A549 treated with CORT108297 at 1 μM for 4 hours (cell line): ENCODE data around the gene PAN2. TPM values are rescaled to one million over a fixed set of nuclear protein-coding genes. Genes with fewer than 3 reads are reported as not detected.

ENCODE experiments used
- total RNA-seq: library from RNA; stranded (reverse); fragments of 200-300 nt; extraction: Qiagen RNA extraction; gene quantifications from 5 replicates; pipeline ENCODE4 v1.2.3, GENCODE V29; 2022

The PAN2 gene, protein sequence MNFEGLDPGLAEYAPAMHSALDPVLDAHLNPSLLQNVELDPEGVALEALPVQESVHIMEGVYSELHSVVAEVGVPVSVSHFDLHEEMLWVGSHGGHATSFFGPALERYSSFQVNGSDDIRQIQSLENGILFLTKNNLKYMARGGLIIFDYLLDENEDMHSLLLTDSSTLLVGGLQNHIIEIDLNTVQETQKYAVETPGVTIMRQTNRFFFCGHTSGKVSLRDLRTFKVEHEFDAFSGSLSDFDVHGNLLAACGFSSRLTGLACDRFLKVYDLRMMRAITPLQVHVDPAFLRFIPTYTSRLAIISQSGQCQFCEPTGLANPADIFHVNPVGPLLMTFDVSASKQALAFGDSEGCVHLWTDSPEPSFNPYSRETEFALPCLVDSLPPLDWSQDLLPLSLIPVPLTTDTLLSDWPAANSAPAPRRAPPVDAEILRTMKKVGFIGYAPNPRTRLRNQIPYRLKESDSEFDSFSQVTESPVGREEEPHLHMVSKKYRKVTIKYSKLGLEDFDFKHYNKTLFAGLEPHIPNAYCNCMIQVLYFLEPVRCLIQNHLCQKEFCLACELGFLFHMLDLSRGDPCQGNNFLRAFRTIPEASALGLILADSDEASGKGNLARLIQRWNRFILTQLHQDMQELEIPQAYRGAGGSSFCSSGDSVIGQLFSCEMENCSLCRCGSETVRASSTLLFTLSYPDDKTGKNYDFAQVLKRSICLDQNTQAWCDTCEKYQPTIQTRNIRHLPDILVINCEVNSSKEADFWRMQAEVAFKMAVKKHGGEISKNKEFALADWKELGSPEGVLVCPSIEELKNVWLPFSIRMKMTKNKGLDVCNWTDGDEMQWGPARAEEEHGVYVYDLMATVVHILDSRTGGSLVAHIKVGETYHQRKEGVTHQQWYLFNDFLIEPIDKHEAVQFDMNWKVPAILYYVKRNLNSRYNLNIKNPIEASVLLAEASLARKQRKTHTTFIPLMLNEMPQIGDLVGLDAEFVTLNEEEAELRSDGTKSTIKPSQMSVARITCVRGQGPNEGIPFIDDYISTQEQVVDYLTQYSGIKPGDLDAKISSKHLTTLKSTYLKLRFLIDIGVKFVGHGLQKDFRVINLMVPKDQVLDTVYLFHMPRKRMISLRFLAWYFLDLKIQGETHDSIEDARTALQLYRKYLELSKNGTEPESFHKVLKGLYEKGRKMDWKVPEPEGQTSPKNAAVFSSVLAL
- total RNA-seq = 16.2 to 19.1 TPM (median 17.9 TPM) in 5 replicates

DNA sequence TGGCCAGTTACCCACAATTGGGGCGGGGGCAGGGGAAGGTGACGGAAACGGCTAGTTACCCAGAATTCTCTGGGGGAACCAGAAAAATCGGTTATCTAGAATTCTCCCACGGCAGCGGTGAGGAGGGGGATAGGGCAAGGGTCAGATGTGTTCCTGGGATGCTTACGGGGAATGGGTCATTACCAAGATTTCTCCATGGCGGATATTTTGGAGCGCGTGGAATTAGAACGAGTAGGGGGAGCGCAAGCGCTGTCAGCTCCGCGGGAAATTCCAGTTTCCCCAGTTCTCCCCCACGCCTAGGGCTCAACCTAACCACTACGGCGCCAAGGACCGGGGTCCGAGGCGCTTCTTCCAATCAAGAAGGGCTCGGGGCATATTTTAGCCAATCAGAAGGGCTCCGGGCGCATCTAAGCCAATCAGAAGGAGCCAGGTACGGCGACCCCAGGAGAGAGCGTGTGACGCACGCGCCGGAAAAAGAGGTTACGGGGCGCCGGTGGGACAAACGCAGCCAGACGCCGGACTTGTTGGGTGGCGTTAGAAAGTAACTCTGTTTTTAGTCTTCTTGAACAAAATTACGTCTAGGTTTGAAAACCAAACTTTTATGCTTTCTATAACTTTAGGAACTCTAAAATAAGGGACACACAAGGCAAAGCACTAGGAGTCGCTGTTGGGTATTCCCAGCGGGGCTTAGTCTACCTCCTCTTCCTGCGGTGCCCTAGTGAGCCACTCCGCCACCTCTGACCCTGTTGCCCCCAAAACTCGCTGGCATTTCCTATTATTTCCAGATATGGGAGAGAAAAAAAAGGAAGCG lies at the start of gene PAN2:
Gene PAN2 (minus strand): TSS at position 322 of the 811 bp plus-strand sequence. CDS start 906 bp downstream, outside the sequence.

DNA sequence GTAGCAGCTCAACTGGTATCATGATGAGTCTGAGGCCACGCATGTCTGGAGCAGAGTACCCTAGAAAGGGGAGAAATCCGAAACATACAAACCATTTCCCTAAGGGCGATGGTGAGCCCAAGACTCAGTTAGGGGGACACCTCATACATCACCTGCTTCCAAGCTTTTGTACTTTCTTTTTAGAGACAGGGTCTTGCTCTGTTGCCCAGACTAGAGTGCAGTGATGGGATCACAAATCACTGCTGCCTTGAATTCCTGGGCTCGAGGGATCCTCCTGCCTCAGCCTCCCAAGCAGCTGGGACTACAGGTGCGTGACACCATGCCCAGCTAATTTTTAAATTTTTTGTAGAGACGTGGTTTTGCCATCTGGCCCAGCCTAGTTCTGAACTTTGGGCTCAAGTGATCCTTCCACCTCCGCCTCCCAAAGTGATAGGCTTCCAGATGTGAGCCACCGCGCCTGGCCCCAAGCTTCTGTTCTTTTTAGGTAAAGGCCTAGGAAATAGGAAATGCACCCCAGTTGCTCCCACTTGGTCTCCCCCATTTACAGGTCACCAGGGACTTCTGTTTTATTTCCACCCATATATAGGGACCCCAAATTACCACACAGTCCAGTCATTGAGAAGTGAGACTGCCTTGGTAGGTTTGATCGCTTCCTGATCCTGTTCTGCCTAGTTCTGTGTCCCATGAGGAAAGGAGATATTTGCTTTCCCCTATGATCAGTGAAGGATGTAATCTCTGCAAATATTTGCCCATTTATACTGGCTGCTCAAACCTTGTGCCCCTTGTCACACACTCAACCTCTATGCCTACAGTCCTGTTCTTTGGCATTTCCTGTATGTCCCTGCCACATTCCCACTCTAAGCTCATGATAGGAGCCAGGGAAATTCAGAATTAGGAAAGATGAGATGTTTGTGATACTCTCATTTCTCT lies 28.6 kb upstream of the PAN2 start, which contains the start of gene APOF:
Gene APOF (minus strand): TSS at position 728 of the 930 bp plus-strand sequence. CDS start 112 bp downstream, at position 616.

DNA sequence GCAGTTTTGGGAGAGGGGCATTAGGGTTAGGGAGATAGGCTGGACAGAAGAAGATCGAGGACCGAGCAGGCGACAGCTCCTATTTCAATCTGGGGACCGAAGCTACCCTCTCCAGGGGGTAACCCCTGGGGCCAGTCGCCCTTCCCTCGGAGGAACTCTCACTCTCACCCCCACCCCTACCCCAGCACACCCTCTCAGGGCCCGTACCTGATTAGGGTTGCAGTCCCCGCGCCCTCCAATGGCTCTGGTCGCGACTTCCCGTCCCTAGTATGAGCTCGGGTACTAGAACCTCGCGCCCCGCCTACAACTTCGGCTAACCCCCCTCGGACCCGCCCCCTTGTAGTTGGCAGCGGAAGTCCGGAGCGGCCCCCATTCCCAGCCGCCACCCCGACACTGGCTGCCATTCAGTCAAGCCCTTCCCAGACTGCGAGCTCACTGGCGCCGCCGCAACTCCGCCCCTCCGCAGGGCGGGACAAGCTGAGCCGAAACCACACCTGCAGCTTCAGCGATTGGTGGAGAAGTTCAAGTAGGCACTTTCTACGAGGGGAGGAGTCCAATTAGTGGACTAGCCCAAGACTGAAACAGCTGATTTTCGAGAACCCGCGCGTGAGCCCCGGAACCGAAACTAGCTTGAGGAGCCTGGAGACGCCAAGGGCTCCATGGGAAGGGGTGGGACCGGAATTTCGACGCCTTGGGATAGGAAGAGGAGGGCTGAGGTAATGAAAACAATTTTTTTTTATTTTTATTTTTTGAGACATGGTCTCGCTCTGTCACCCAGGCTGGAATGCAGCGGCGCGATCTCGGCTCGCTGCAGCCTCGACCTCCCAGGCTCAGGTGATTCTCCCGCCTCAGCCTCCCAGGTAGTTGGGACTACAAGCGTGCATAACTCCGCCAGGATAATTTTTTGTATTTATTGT lies 26.3 kb upstream of the PAN2 start, which contains the start of gene STAT2:
Gene STAT2 (minus strand): TSS at position 257 of the 917 bp plus-strand sequence. CDS start 3,536 bp downstream, outside the sequence.

DNA sequence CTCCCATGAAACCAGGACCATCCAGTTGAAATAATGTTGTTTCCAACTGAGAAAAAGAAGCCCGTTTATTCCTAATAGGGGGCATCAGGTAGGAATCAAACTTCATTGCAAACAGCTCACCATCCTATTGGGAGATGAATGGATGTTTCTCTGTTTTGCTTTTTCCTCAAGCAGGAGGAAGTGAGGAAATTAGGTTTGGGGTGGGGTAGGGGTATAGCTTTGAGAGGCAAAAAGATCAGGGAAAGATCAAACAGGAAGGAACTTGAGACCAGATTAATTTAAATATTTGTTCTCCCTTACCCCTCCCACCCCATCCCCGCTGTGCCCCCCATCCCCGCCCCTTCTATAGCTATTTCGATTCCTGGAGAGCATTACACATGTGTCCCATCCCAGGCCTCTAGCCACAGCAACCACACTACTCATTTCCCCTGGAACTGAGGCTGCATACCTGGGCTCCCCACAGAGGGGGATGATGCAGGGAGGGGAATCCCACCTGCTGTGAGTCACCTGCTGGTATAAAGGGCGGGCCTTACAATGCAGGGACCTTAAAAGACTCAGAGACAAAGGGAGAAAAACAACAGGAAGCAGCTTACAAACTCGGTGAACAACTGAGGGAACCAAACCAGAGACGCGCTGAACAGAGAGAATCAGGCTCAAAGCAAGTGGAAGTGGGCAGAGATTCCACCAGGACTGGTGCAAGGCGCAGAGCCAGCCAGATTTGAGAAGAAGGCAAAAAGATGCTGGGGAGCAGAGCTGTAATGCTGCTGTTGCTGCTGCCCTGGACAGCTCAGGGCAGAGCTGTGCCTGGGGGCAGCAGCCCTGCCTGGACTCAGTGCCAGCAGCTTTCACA lies 4.7 kb upstream of the PAN2 start, which contains the start of gene IL23A:
Gene IL23A (plus strand): TSS at position 577 of the 850 bp plus-strand sequence. CDS start 161 bp downstream, at position 738.

DNA sequence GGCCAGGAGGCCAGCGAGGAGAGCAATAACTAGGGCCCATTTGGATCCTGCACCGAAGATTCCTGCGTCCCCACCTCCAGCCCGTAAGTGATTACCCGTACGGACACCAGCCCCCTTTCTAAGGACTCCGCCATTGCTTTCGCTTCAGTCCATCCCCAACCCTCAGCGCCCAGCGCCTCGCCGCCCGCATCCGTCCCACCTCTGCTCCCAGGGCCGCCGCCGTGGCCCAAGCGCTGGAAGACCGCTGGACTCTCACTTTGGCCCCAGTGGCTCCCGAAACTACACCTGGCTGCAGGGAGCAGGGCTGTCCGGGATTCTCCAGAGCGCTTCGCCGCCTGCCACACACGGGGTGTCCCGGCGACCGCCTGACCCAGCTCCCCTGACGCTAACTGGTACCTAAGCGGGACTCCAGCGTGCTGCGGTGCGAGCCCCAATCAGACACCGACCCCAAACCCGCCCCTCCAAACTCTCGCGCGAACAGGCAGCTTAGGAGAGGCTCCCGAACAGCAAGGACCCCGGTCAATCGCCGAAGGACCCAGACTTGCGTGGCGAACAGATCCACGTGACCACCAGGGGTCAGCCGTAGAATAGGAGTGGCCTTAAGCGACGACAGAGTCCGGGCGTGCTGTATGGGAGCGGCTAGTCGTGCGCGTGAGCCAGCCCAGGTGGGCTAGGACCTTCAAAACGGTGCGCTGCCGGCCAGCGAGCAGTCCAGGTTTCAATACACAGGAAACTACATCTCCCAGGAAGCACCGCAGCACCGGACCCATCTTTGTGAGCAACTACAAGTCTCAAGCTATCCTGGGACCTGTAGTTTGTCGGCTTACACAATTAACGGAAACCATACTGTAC lies 18.0 kb downstream of the PAN2 start, which contains the start of gene CNPY2:
Gene CNPY2 (minus strand): TSS at position 367 of the 852 bp plus-strand sequence. CDS start 771 bp downstream, outside the sequence.

DNA sequence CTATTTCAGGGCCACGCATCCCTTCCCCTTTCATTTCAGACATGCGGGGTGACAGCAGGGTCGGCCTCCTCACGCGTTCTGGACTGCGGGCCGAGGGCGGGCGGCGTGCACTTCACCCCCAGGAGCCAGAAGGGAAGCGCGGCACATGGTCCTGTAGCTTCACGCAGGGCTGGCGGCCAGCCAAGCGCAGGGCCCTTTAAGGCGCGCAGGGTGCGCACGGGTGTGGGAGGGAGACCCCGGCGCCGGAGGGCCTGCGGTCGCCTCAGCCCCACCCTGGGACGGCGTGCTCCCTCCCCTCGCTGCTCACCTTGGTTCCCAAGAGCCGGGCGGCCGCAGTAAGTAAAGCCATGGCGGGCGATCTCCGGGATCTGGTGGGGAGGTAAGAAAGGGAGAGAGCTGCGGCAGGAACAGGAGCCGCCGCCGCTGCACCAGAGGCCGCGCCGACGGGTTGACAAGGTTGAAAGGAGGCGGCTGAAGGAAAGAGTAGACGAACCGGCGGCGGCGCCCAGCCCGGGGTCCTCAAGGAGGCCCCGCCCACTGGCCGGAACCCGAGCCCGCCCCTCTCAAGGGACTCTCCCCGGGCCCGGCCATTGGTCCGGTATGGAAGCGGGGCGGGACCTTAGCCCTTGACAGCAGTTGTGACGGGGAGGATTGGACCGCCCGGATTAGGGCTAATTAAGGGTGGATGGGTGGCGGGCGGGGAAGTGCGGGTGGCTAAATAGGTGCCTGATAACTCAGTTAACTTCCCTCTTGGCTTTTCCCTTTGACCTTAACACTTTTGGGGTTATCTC lies 33.8 kb downstream of the PAN2 start, which contains the start of gene CS:
Gene CS (minus strand): TSS at position 478 of the 791 bp plus-strand sequence. CDS start 129 bp downstream, at position 349.

DNA sequence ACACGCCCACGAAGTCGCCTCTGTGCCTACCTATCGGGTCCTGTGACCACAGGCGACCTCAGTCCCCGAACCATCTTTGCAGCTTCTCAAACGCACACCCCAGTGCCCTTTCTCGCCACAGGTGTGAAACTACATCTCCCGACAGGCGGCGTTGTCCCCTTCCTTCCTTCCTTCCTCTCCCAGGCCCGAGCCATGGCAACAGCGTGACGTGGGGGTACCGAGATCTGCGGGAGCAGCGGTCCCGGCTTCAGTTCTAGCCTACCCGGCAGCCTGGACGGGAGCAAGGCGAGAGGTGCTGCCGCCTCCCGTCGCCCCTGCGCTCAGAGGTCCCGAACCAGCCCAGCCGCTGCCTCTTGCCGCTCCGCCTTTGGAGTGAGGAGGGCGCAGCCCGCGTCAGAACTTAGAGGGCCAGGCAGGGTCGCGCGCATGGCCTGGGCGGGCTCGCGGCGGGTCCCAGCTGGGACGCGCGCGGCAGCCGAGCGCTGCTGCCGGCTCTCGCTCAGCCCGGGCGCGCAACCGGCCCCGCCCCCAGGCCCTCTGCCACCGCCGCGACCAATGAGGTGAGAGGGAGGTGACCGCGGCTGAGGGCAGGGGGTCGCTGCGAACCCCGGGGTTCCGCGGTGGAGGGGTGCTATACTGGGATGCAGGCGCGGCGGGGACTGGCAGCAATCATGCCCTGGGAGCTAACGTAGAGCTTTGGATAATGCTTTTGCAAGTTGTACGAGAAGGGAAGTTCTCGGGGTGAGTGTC lies 66.9 kb downstream of the PAN2 start, which contains the start of gene COQ10A:
Gene COQ10A (plus strand): TSS at position 250 of the 750 bp plus-strand sequence. CDS start 177 bp downstream, at position 427.

Other genes with a start within 250 kb of the PAN2 start
- gene PA2G4, start 229.4 kb downstream of the PAN2 start, total RNA-seq = 281 to 362 TPM (median 303 TPM) in 5 replicates
- gene RPL41, start 217.4 kb downstream of the PAN2 start, total RNA-seq = 4,645 to 5,946 TPM (median 5,878 TPM) in 5 replicates
- gene ZC3H10, start 215.7 kb downstream of the PAN2 start, total RNA-seq = 2.2 to 3.5 TPM (median 3.0 TPM) in 5 replicates
- gene ESYT1, start 205.7 kb downstream of the PAN2 start, total RNA-seq = 61.9 to 73.2 TPM (median 68.2 TPM) in 5 replicates
- gene MYL6B, start 181.4 kb downstream of the PAN2 start, total RNA-seq = 70.7 to 88.4 TPM (median 84.6 TPM) in 5 replicates
- gene MYL6, start 175.6 kb downstream of the PAN2 start, total RNA-seq = 2,099 to 2,877 TPM (median 2,163 TPM) in 5 replicates
- 29.0 to 40.5 TPM (median 39.1 TPM) in 5 replicates for gene SMARCC2, start 144.5 kb downstream of the PAN2 start, total RNA-seq
- 19.2 to 26.8 TPM (median 25.5 TPM) in 5 replicates for gene RNF41, start 112.1 kb downstream of the PAN2 start, total RNA-seq
- gene NABP2, start 109.7 kb downstream of the PAN2 start, total RNA-seq = 55.2 to 63.7 TPM (median 60.3 TPM) in 5 replicates
- 0.09 TPM in 2 of 5 replicates, not detected in the others for gene SLC39A5, start 103.9 kb downstream of the PAN2 start, total RNA-seq
- gene ANKRD52, start 75.6 kb downstream of the PAN2 start, total RNA-seq = 36.1 to 51.0 TPM (median 50.0 TPM) in 5 replicates
- gene COQ10A, start 67.1 kb downstream of the PAN2 start, total RNA-seq = 16.9 to 19.6 TPM (median 18.6 TPM) in 5 replicates
- 143 to 171 TPM (median 150 TPM) in 5 replicates for gene CS, start 33.7 kb downstream of the PAN2 start, total RNA-seq
- 120 to 150 TPM (median 144 TPM) in 5 replicates for gene CNPY2, start 18.0 kb downstream of the PAN2 start, total RNA-seq
- gene IL23A, start 4.9 kb upstream of the PAN2 start, total RNA-seq = 0.35 to 1.0 TPM (median 0.57 TPM) in 5 replicates
- 11.8 to 15.2 TPM (median 12.7 TPM) in 5 replicates for gene STAT2, start 26.1 kb upstream of the PAN2 start, total RNA-seq
- gene APOF, start 28.9 kb upstream of the PAN2 start, total RNA-seq = not detected in 5 replicates
- 33.5 to 41.0 TPM (median 36.6 TPM) in 5 replicates for gene TIMELESS, start 115.4 kb upstream of the PAN2 start, total RNA-seq
- gene MIP, start 120.7 kb upstream of the PAN2 start, total RNA-seq = 0.12 TPM in 1 of 5 replicates, not detected in the others
- gene SPRYD4, start 134.6 kb upstream of the PAN2 start, total RNA-seq = 1.8 to 2.1 TPM (median 2.0 TPM) in 5 replicates
- gene GLS2, start 154.2 kb upstream of the PAN2 start, total RNA-seq = 0.06 to 0.22 TPM (median 0.12 TPM) in 5 replicates
- 10.8 to 17.4 TPM (median 13.0 TPM) in 5 replicates for gene RBMS2, start 187.8 kb upstream of the PAN2 start, total RNA-seq